GM19397 (cell line): Measurements from ENCODE around the gene ZFHX3.

Source experiments
- ATAC-seq: cut with Tn5 transposase; IDR thresholded peaks from one replicate; pipeline ENCODE4 v1.9.1; 2021; ENCODE audit warnings: mild to moderate bottlenecking, moderate library complexity; ENCODE audit not compliant: unreplicated experiment

The ZFHX3 gene

DNA sequence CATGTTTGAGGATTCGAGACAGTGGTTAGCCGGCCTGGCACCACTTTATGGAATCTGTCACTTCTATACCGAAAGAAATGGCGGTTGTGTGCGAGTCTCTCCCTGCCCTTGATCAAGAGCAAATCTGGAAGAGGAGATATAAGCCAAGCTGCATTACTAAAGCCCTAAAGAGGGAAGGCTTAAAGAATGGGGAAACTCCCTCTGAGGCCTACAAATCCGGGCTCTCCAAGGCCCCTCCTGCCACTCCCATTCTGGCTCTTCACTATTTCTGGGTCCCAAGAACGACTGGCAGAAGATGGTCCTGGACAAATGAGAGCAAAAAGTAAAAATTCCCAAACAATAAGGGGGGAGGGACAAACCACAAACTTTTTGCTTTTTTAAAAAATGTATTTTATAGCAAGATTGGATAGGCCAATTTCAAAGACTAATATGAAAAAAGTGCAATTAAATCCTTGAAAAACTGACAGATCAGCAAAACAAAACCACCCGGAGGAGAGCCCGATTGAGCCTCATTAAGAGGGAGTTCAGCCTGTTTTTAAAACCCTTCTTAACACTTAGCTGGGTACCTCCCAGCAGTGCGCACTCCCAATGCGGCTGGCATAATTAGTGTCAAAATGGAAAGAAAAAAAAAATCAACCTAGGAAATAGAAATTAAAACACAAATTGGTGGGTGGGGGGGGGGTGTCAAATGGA is 193.5 kb downstream of the ZFHX3 start:
- no peak for ATAC-seq

DNA sequence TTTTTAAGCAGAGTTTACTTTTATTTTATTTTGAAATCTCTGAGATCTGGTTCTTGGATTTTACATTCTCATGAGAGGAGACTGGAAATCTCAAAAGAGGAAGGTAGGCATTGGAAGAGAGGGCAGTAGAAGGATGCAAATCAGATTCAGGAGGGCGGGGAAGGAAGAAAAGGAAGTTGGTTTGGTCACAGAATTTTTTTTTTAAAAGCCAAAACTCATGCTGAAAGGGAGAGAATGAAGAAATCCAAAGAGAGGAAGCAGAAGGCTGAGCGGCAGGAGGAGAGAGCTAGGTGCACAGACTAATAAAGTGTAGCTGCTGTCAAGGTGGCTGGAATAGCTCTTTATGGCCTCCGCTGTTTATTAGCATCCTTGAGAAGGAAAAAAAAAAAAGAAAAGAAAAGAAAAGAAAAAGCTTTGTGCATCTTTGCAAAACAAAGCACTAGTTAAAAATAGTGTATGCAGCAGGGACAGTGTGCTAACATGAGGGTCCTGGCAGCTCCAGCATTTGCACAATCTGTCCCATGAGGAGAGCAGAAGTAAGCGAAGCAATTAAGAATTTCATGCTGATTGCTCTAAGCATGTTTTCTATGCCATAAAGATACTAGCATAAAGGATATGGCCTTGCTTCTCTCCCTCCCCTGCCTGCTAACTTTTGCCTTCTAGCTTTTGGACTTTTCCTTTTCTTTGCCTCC is 194.2 kb downstream of the ZFHX3 start:
- ATAC-seq = no peak

DNA sequence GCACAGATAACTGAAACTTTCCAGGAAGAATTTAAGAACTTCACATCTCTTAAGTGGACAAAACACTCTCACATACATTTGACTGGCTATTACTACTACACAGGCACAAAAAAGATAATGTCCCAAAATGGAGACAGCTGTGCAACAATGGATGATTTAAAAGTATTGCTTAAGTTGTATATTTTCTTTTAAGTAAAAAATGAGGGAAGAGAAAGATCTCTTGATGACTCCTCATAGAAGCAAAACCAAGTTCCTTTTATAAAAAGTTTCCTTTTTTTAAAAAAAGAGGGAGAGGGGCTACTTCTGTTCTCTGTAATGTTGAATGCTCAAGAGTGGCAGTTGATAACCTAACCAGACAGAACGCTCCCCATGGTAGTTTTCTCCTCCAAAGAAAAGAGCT is 195.5 kb downstream of the ZFHX3 start:
- ATAC-seq = no peak

DNA sequence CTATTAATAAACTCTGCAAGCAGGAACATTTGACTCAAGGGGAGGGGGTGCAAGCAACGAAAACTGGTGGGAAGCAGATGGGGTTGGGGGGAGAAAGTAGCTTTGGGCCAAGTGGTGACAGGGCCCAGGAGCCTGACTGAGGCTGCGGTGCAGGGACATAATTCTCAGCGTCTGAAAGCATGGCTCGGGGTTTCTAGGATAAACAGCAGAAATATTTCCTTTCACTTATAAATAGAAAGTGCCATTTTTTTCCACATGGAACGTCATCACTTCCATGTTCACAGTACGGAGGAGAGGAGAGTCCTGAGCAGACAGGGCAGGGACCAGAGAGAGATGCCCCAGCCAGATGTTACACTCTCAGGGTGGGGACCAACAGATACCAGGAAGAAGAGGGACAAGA is 197.1 kb downstream of the ZFHX3 start:
- ATAC-seq = no peak

DNA sequence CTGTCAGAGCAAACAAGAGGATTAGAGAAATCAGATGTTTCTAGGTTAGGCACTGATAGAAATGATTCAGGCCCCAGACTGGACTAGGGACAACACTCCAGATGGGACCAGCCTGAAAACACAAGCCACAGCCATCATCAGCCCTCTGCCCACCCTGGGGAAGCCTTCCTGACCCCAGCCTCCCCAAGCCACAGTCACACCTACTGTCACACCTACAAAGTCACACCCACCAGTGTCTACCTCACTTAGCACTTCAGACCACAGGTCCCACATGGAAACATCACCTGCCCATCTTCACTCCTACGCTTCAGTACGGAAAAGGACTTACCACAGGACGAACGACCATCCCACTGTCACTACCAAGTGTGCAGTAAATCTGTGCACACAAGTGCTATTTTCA is 197.9 kb downstream of the ZFHX3 start:
- ATAC-seq = no peak

DNA sequence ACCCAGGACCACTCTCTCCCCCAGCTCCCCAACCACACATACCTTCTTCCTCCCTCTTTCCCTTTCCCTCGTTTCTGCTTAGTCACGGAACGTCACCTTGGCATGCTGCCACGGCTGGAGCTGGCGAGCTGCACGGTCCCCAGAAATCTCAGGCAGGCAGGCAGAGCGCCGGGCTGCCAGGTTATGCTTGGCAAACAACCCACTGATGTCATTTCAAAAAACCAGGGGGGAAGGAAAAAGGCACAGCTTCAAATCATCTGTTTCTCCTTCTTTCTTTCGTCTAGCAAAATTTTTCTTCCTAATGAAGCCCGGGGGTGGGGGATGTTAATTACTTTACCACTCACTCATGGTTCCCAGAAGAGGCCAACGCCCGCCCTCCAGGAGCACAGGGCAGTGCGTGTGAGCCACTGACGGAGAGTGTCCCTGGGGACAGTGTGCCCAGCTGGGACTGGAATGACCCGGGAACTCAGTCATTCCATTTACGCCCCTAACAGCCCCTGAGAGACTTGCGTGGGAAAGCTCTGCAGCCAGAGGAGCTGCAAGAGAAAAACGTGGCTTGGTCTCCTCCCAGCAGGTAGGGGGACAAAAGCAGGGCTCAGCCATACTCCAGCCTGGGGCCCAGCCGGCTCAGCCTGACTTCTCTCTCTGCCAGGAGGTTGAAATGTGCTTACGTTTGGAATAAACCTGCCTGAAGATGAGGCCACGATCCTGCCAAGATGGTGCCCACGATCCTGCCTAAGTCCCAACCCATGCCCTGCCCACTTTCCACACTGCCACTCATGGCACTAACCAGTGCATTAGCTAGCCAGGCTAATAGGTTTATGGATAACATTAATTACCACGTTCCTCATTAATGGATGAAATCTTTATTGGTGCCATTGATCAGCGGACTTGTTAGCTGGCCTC is 198.9 kb downstream of the ZFHX3 start:
- ATAC-seq = no peak

DNA sequence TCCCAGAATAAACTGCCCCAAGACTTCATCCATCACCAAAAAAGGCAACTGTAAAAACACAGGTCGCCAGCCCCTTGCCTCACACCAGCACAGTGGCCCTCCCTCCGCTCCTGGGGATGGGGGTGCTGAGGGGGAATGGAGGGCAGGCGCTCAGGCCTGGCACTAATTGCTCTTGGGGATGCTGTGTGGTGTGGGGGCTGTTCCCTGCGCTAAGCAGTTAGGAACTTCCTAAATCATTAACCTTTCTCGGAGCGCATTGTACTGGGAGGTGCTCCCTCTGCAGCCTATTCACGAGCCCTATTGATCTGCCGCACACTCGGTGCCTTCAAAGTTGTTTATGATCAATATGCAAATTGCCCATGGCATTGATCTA is 199.9 kb downstream of the ZFHX3 start:
- ATAC-seq = no peak

DNA sequence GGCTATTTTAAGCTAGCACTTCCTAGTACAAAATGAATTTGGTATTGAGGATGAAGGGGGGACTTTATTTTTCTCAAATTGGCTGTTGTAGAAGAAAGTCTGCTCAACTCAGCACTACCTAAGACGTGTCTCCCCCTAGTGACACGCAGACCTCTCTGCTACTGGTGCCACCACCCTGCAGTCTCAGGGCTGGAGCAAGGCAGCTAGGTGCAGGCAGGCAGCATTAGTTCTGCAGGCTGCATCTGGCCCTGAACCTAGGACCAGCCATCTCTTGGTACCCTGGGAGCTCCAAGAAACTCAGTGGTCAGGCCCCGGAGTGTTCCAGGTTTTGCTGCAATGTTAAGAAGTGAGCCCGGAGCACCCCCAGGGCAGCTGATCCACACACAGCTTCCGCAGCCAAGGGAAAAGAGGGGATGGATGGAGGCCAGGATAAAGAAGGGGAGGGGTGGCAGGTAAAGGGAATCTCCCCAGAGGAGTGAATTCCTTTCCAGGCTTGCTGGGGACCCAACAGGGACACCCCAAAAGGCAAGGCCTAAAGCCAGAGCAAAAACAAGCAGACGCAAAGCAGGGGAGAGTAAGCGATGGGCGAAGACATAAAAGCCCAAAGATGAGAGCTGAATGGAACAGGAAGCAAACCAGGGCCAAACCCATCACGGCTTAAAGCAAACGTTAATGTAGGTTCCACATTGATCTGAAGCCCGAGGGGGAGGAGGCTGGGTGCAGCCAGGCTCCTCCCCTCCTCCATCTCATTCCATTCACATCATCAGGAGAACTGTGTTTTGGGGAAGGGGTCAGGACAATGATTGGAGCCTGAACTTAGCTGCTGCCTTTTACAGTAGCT is 200.5 kb downstream of the ZFHX3 start:
- no peak for ATAC-seq

DNA sequence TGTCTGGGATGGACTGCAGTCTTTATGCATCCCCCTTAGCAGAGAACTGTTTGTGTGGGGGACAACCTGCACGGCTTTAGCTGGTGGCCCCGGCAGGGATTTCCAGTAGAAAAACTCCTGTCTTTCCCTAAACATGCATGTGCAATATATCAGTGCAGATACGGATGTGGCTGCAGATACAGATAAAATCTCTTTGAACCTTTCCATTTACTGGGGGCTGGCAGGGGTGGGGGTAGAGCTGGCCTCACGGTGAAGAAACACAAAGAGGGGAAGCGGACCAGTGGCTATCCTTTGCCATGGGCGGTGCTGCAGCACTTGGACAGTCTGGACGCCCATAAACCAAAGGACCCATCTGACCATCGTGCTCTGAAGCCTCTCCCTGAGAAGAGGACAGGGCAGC is 201.3 kb downstream of the ZFHX3 start:
- ATAC-seq = no peak

DNA sequence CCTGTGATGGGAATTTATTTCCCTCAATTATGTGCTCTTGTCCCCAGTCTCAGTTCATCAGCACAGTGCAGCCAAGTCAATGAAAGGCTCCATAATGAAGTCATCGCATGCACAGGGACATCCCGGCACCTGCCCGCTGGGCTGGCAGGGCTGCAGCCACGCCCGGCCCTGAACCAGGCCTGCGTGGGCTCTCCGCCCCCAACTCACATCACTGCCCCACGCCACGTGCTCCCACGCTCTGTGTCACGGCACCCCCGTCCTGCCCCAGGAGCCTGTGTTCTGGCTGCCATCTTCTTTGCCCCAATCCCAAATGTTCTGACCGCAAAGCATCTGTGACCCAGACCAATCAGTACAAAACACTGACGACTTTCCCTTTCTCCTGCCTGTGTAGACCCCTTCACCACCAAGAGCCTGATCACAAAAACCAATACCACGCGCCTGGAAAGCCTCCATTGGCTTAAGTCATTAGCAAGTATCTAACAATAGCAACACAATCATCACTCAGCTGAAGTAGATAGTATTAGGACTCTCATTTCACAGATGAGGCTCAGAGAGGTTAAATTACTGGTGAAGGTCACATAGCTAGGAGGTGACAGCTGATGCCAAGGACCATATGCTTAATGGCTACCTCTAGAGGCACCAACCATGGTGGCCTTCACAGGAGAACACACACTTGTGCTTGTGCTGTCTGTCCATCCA is 202.5 kb downstream of the ZFHX3 start:
- no peak for ATAC-seq

DNA sequence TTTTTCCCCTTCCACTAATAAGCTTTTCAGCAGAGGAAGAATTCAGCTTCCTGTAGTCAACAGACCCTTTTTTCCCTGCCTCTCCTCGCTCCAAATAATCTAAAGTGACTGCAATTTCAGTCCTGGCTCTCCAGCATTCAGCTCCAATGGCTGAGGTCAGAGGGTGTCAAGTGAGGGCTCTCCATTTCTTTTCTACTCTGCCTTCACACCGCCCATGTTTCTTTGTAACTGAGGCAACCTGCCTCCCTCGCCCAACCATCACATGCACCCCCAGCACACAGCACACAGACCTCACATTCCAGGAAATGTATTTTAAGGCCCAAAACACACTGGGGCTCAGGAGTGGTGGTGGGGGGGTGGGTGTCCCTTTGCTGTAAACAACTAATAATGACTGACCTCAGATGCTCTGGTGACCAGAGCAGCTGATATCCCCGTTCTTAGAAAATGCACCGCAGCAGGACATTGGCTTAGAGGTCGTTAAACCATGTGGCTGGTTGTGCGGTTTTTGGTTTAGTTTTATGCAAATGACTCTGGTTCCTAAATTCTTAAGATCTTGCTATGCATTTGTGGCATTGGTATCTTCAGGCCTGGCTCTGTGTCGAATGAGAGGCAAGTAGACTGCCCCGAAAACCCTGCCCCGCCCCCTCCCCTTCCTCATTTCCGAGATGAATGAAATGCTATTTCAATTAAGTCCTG is 203.6 kb downstream of the ZFHX3 start:
- no peak for ATAC-seq

DNA sequence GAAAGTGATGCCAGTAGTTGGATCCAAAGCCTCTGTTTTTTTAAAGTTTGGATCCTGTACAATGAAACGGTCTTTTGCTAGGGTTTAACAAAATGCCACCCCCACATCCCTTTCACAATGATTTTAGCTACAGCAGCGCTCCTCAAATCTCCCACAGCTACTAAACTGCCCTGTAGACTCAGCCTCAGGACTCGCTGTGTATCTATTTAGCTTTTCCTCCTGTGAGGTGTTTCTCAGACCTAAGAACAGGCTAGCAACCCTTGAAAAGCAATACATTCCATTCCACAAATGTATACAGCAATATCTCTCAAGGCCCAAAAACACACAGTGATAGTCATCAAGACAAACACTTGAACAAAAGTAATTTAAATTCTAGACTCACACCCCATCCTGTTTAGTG is 206.4 kb downstream of the ZFHX3 start:
- no peak for ATAC-seq

DNA sequence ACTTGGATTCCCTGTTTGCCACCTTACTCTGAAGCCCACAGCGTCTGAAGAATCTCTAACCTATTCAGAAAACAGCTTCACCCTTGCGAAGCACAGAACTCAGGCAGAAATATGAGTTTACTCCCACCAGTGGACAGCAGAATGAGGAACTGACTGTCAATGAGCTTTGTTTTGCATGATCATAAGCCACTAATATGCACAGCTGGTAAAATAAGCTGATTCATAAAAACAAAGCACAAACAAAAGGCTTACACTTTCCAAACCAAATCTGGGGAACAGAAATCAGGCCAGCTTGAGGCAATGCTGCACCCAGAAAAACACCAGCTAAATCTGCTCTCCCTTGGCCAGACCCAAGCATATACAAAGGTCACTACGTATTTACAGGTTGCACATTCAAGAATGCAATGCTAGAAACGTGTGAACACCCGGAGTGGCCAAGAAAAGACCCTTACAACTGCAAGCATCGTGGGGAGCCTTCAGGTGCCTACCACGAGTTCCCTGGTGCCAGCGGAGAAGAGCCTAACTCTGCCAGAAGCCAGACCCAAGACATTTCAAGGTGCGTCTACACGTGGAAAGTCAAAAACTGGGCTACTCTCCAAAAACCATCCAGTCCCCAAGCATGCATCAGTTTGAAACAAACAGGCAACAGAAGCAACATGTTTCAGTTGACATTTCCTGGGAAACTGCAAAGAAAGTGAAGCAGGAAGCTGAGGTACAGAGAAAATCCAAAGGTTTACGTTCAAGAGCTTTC is 207.1 kb downstream of the ZFHX3 start:
- no peak for ATAC-seq

DNA sequence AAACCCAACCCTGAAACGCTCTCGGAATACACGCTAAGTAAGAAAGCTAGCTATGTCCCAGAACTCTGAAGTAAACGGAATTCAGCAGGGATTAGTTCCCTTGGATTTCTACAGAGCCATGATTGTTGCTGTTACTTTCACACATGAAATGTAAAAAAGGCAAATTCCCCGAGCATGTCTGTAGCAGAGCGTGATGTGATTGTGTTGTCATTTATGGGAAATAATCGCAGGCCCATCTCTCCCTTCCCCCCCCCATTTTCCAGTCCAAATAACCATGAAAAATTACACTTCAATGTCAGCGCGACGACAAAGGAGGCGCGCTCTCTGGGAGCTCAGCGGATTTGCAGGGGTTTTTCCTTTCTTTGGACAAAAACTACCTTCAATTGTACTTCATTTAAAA is 209.0 kb downstream of the ZFHX3 start:
- ATAC-seq = no peak

DNA sequence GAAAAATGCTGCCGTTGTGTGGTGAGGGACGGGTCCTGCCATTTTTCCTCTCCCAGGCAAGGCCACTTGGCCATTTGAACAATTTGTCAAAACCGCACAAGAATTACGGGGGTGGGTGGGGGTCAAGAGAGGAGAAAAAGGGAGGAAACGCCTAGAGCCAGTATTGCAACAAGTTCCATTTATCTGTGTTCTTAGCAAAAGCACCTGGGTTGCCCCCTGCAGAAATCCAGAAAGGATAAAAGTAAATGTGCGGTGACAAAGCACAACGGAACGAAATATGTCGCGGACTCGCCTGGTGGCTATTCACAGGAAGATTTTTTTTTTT is 209.4 kb downstream of the ZFHX3 start:
- ATAC-seq = no peak

DNA sequence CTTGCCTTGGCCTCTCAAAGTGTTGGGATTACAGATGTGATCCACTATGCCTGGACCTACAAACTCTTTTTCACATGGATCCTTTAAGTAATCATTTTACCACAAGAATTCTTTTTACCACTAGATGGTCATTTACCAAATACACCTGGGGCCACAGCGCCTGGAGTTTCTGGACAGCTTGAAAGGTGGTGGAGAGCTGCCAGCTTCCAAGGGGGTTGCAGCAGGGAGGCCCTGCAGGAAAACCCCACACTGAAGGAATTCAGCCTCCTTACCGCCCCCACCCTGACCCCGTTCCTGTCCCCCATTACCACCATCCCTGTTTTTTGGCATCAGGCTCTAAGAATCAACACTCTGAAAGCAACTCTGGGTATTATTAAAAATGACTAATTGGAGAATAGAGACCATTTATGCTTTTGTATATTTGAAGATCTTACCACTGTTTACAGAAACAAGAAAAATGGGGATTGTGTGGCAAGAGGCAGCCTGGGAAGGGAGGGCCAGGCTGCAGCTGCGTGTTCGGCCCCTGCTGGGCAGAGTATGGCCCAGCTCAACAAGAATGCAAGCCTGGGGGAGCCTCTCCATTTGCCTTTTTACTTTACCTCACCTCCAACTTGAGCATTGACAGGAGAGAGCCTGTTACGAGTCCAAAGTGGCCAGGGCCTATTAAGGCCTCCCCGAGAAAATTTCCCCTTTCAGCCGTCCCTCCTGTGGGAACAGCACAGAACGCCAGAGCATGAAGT is 209.9 kb downstream of the ZFHX3 start:
- ATAC-seq = no peak

DNA sequence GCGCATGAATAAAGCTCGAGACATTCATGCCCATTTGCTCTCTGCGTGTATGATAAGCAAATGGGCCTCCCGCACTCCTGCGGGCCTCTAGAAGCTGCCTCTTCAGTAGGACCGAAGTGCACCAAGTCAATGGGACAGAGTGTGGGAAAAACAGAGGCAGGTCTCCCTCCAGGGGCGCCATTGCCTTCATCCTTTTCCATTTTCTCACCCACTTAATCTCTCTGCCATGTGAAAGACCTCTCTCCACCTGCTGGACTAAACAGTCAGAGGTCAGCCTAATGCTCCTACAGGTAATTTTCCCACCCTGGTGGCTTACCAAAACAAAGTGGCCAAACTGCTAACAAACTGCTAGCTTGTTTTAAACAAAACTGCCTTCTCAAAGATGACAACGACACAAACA is 210.9 kb downstream of the ZFHX3 start:
- ATAC-seq = no peak

DNA sequence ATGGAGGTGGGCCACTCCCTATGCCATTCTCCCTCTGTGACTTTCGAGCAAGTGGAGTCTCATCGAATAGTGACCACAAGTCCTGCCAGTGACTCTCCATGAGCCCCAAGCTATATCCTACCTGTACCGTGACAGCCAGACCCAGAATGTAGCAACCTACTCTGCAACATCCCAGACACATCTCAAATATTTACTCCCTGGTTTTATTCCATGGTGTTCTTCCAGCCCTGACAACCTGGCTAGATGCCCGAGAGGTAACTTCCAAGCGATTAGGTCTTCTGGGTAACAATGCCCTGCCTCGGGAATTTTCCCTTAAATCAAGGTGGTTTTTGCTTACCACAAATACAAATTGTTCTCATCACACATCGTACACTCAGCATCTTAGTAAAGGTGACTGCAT is 211.7 kb downstream of the ZFHX3 start:
- no peak for ATAC-seq

DNA sequence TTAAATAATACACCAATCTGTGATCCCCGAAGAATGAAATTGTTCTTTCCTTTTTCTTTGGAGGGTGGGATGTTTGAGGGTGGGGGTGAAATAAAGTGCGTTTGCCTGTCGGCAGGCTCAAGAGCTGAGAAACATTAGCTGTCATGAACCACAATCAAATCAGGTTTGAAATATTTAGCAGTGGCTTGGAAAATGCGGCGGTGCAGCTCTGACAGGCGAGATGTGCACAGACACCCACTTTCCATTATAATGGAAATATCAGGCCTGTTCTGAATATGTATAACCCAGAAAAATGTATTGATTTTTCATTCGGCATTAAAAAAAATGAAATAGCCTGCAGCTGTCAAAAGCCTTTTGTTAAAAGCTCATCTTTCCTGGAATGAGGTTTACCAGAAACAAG is 212.8 kb downstream of the ZFHX3 start:
- no peak for ATAC-seq
